Epithelial cell of prostate (primary cell): ENCODE results near the gene IBSP.
A peak's percentile ranks its signal among the peaks of the same experiment; 100 is the strongest.

Source experiments
- DNase-seq: peaks from one replicate; pipeline ENCODE4 v3.0.0-alpha.2; 2011; ENCODE audit warnings: low read depth, low spot score
- H3K27ac ChIP-seq: fragments of 450-650 bp; 2 replicates; pipeline ENCODE4 v1.5.1; 2017; ENCODE audit warnings: mild to moderate bottlenecking

IBSP gene

DNA sequence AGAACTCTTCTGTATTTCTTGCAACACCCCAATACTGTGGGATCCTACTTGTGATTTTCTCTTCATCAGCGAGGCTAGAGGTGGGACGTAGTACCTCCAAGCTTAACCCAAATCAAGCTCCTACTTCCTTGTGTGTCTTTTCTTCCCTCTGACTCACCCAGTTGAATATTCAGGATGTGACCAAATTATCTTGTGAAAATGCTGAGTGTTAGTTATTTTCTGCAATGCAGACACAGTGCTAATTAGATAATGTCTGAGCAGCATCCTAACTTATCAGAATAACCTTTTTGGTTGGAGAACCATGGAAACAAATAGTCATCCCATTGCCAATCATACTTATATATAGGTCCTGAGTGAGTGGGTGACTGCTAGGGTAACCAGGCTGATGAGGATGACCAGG lies 35.8 kb downstream of the IBSP start:
- DNase-seq = no peak

DNA sequence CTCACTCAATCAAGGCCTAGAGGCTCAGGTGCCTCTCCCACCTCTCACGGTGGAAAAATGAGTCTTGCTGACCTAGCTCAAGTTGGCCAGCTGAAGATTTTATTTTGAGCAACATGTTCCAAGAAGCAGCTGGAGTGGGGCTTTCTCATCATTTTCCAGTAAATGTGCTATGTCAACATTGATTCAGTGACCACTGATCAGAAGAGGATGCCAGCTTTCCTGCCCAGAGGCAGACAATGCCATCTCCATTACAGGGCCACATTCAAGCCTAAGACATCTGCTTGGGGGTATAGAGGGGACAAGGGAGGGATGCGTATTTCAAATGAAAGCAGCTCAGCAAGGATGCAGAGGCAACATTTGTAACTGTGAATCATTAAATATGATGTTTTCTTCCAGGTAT lies 36.4 kb downstream of the IBSP start:
- no peak overlapping the region for H3K27ac ChIP-seq
- DNase-seq = no peak

More for the DNA sequence above, 35.8 kb downstream of the IBSP start:
- H3K27ac ChIP-seq = no peak overlapping the region

DNA sequence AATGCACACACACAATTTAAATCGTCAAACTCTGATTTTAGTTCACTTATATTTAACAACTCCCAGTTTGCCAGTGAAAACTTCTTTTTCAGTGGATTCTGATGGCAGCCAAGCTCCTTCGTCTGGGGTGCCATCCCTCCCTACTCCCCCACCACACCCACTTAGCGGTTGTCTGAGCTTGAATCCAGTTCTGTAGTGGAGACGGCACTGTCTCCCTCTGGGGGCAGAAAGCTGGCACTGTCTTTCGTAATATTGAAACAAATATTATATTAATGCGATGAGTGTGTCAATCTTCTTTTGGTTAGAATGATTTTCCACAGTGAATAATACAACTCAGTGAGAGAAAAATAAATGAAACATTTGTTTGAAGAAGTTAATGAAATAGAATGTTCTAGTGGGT lies 38.9 kb downstream of the IBSP start:
- no peak overlapping the region for H3K27ac ChIP-seq
- DNase-seq = no peak

GRCh38 chr4:87838890-87839591 lies 39.7 kb downstream of the IBSP start:
- no peak for DNase-seq

GRCh38 chr4:87839592-87839946 lies 40.2 kb downstream of the IBSP start:
- DNase-seq = no peak
- H3K27ac ChIP-seq = no peak overlapping the region

More at GRCh38 chr4:87838890-87839591, 39.7 kb downstream of the IBSP start:
- H3K27ac ChIP-seq = no peak overlapping the region

GRCh38 chr4:87840149-87840548 lies 40.8 kb downstream of the IBSP start:
- DNase-seq = no peak
- no peak overlapping the region for H3K27ac ChIP-seq

DNA sequence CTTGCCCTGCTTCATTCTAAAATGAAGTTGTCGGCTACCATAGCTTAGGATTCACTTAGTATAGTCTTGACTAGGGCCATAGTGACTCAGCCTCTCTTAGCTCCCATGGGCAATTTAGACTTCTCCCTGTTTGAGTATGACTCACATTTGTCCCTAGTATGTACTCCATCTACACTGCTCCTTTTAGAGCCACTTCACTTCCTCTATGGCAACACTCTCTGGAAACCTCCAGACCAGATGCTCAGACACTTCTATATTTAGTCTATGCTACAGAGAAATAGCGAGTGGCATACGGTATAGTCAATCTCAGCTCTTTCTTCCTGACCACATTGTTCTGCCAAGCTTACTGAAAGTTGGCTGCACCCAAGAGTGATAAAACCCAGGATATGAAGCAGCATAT lies 44.6 kb downstream of the IBSP start:
- DNase-seq = peak; percentile 46

GRCh38 chr4:87844452-87844851 lies 45.1 kb downstream of the IBSP start:
- no peak for DNase-seq
- no peak overlapping the region for H3K27ac ChIP-seq

More for the DNA sequence above, 44.6 kb downstream of the IBSP start:
- no peak overlapping the region for H3K27ac ChIP-seq

DNA sequence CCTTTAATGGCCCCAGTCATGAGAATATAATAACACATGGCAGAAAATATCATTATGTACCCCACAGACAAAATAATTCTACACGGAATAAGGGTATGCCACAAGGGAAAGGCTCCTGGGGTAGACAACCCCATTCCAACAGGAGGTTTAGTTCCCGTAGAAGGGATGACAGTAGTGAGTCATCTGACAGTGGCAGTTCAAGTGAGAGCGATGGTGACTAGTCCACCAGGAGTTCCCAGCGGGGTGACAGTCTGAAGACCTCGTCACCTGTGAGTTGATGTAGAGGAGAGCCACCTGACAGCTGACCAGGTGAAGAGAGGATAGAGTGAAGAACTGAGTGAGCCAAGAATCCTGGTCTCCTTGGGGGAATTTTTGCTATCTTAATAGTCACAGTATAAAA lies 46.9 kb downstream of the IBSP start:
- DNase-seq = no peak
- no peak overlapping the region for H3K27ac ChIP-seq

DNA sequence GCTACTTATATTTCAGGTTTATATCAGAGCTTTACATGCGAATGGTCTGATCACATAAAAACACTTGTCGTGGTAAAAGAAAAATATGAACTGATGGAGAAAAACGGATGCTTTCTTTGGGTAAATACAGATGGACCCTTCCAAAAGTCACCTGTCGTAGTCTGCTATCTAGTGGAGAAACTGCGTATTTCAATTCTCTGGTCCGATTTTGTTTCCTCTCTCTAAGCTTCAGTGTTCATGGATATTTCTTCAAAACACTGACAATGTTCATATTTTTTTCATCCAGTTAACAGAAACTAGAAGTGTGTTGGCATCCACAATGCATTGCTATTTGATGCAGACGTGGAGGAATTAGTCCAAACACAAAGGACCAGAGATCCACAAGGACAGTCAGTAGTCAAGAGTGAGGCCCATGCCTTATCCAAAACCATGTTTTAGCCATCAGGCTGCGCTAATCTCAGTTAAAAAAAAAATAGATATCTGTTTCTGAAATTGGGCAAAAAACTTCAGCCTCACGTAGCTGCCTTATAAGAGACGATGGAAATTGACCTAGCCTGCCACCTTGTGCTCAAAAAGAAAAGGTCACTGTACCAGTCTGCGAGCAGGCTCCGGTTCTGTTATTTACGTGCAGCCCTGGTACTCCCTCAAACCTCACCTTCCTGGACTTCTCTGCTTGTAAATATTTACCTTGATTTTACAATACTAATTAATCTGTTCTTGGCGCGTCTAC lies 49.4 kb downstream of the IBSP start:
- H3K27ac ChIP-seq = no peak overlapping the region
- DNase-seq = no peak

DNA sequence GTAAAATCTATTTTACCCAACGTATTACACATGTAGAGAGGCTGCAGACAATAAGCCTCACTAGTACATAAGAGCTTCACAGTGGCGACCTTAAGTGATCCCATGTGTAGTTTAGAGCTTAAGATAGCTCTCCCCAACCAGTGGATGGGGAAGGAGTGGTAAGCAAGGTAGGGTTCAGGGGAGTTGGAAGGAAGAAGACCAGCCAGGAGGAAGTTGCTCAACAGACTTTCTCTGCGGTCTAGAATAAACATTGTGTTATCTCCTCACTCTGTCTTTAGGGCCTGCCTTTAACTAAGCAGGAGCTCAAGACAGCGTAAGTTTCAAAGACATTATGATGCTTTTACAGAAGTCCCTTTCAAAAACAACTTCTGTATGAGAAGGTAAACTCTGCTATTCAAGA lies 50.3 kb downstream of the IBSP start:
- no peak for DNase-seq
- H3K27ac ChIP-seq = no peak overlapping the region

DNA sequence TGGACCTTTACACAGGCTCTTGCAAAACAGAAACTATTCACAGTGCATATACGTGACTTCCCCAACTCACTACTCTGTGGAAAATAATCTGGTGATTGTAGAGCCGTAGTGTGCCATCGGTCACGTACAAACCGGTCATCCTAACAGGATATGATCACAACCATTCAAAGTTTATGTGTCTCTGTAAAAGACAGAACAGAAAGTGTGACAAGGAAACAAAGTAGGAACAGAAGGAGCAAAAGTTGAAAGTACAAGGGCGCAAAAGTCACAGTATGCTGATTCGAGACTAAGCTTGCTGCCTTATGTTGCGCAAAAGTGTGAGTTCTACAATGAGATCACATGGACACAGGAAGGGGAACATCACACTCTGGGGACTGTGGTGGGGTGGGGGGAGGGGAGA lies 52.0 kb downstream of the IBSP start:
- DNase-seq = no peak
- H3K27ac ChIP-seq = no peak overlapping the region

- no peak for DNase-seq
Measured at GRCh38 chr4:87851953-87852352, 52.6 kb downstream of the IBSP start.

DNA sequence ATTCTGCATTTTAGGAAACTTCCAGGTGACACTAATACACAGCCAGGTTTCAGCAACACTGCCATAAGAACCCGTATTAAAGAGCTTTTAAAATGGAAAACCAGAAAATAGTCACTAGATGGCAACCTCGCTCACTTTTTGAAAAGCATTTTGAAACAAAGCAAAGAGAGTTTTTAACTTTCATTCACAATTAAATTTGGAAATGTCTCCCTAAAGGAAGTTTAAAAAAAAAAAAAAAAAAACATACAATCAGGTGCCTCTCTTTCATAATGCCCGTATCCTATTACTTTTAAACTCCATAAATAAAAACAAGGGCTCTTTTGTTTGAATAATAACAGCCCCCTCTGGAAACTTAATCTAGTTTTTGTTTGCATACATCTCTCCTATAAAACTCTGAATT lies 53.8 kb downstream of the IBSP start:
- H3K27ac ChIP-seq = no peak overlapping the region
- DNase-seq = no peak

More at GRCh38 chr4:87851953-87852352, 52.6 kb downstream of the IBSP start:
- no peak overlapping the region for H3K27ac ChIP-seq

DNA sequence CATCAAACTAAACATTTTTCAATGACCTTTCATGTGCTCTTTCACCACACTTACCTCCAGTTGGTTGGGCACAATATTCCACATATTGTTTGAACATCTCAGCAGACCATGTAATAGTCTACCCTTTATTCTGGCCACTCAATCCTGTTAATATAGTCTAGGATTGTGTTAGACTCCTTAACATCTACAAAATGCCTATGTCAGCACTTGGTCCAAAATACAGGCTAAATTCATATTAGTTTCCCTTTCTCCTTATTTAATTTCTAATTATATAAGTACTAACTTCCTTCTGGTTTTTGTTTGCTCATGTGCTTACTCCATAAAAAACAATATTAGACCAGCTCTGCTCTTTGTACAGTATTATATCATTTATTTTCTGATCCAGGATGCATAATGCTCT lies 54.5 kb downstream of the IBSP start:
- no peak overlapping the region for H3K27ac ChIP-seq
- no peak for DNase-seq

GRCh38 chr4:87855559-87855958 lies 56.2 kb downstream of the IBSP start:
- H3K27ac ChIP-seq = no peak overlapping the region
- DNase-seq = no peak

- no peak overlapping the region for H3K27ac ChIP-seq
- no peak for DNase-seq
Measured at GRCh38 chr4:87856816-87857215, 57.5 kb downstream of the IBSP start.

DNA sequence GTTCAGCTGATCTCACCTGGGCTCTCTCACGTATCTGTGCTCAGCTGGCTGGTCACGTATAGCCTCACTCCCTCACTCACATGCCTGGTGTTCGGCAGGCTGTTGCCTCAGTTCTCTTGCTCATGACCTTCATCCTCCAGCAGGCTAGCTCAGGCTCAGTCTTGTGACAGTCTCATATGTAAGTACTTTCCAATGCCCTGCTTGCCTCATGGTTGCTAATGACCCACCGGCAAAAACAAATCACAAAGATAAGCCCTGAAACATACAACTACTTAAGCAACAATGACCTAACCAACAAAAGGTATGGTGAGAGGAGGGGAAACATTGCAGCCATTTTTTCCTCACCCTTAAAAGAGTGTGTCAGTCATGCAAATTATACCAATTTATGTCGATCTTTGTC lies 58.4 kb downstream of the IBSP start:
- H3K27ac ChIP-seq = no peak overlapping the region
- no peak for DNase-seq
